IMR-90 (cell line): ENCODE data around the gene GRID1.

Source experiments
- BHLHE40 ChIP-seq: fragments of 150-350 bp; IDR thresholded peaks from 2 replicates; pipeline ENCODE4 v1.6.1; 2016; ENCODE audit warnings: mild to moderate bottlenecking, low read depth, low read length
- CEBPB ChIP-seq: IDR thresholded peaks from 2 replicates; pipeline ENCODE4 v1.6.1; 2012; ENCODE audit warnings: low read depth, low read length, improper control_type of control experiment
- CHD1 ChIP-seq: IDR thresholded peaks from 2 replicates; pipeline ENCODE4 v1.6.1; 2012; ENCODE audit warnings: low read depth, low read length, improper control_type of control experiment
- CTCF ChIP-seq: conservative IDR thresholded peaks from 2 replicates; pipeline ENCODE4 v1.5.1; 2012; ENCODE audit warnings: mild to moderate bottlenecking, low read depth, low read length, improper control_type of control experiment
- FOS ChIP-seq: fragments of 150-350 bp; IDR thresholded peaks from 2 replicates; pipeline ENCODE4 v1.6.1; 2016; ENCODE audit warnings: low read depth, low read length
- MAZ ChIP-seq: IDR thresholded peaks from 2 replicates; pipeline ENCODE4 v1.6.1; 2012; ENCODE audit warnings: low read depth, mild to moderate bottlenecking, low read length, improper control_type of control experiment, moderate library complexity, borderline replicate concordance
- MXI1 ChIP-seq: IDR thresholded peaks from 2 replicates; pipeline ENCODE4 v1.6.1; 2012; ENCODE audit warnings: low read depth, mild to moderate bottlenecking, low read length, moderate library complexity, borderline replicate concordance
- POLR2A ChIP-seq: IDR thresholded peaks from 2 replicates; pipeline ENCODE4 v1.6.1; 2012; ENCODE audit warnings: mild to moderate bottlenecking, low read depth, low read length
- RAD21 ChIP-seq: IDR thresholded peaks from 2 replicates; pipeline ENCODE4 v1.6.1; 2012; ENCODE audit warnings: low read length, improper control_type of control experiment
- RCOR1 ChIP-seq: IDR thresholded peaks from 2 replicates; pipeline ENCODE4 v1.6.1; 2012; ENCODE audit warnings: mild to moderate bottlenecking, low read length, improper control_type of control experiment; ENCODE audit not compliant: insufficient replicate concordance
- RFX5 ChIP-seq: IDR thresholded peaks from 2 replicates; pipeline ENCODE4 v1.8.0; 2012; ENCODE audit warnings: low read depth, mild to moderate bottlenecking, low read length, moderate library complexity
- SMC3 ChIP-seq: fragments of 150-350 bp; IDR thresholded peaks from 2 replicates; pipeline ENCODE4 v1.6.1; 2016; ENCODE audit warnings: low read depth, mild to moderate bottlenecking, antibody characterized with exemption, low read length, moderate library complexity
- TF ChIP-seq, protein P1 (sequence below): fragments of 150-350 bp; IDR thresholded peaks from 2 replicates; pipeline ENCODE4 v1.6.1; 2017; ENCODE audit warnings: mild to moderate bottlenecking, antibody characterized with exemption, low read length, low read depth
- TF ChIP-seq, protein P2 (sequence below): fragments of 150-350 bp; IDR thresholded peaks from 2 replicates; pipeline ENCODE4 v1.6.1; 2016; ENCODE audit warnings: low read depth, mild to moderate bottlenecking, low read length, moderate library complexity, borderline replicate concordance

DNA sequence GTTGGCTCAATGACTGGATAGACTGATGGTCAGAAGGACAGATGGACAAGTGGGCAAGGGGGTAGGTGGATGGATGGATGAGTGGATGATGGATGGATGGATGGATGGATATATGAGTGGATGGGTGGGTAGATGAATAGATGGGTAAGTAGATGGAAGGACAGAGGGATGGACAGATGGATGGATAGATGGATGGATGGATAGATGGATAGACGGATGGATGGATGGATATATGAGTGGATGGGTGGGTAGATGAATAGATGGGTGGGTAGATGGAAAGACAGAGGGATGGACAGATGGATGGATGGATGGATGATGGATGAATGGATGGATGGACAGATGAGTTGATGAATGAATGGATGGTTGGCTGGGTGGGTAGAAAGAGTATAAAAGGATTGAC lies 119.5 kb downstream of the GRID1 start:
- TF ChIP-seq FOS (no peak), CTCF (no peak), MXI1 (no peak), CHD1 (no peak), POLR2A (no peak), SMC3 (no peak), BHLHE40 (no peak), CEBPB (no peak), RAD21 (no peak), MAZ (no peak), RCOR1 (no peak), RFX5 (no peak)
- TF ChIP-seq, protein P1, sequence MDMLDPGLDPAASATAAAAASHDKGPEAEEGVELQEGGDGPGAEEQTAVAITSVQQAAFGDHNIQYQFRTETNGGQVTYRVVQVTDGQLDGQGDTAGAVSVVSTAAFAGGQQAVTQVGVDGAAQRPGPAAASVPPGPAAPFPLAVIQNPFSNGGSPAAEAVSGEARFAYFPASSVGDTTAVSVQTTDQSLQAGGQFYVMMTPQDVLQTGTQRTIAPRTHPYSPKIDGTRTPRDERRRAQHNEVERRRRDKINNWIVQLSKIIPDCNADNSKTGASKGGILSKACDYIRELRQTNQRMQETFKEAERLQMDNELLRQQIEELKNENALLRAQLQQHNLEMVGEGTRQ = no peak
- TF ChIP-seq, protein P2, sequence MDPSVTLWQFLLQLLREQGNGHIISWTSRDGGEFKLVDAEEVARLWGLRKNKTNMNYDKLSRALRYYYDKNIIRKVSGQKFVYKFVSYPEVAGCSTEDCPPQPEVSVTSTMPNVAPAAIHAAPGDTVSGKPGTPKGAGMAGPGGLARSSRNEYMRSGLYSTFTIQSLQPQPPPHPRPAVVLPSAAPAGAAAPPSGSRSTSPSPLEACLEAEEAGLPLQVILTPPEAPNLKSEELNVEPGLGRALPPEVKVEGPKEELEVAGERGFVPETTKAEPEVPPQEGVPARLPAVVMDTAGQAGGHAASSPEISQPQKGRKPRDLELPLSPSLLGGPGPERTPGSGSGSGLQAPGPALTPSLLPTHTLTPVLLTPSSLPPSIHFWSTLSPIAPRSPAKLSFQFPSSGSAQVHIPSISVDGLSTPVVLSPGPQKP = no peak
